H1 (cell line): Measurements from ENCODE around the gene ITPRIPL2. TPM values are rescaled to one million over a fixed set of nuclear protein-coding genes. Genes with fewer than 3 reads are reported as not detected.

Source experiments
- CTCF ChIA-PET: fragments of 300-600 bp; sonication (Branson Sonifier 250); formaldehyde crosslinking; loops from one replicate; lab custom pipeline; 2021; ENCODE audit not compliant: partially characterized antibody; lab: Charles Lee
- POLR2A ChIA-PET: fragments of 300-600 bp; sonication (Branson Sonifier 250); formaldehyde crosslinking; loops from one replicate; lab custom pipeline; 2021; ENCODE audit warnings: inconsistent platforms; ENCODE audit not compliant: partially characterized antibody; lab: Charles Lee
- DNase-seq, 2 experiments: peaks; one replicate each; pipeline versions ENCODE4 v3.0.0 to v3.0.0-alpha.2; 2010 to 2022; ENCODE audit warnings: low spot score in 2 of 2, low read depth in 1 of 2, mixed read lengths in 1 of 2
- FAIRE-seq: peaks from 2 replicates; lab custom pipeline; 2011; peaks lifted over from hg19 to GRCh38; lab: Jason Lieb, UNC
- H2AFZ ChIP-seq: 2 replicates; pipeline ENCODE4 v1.8.1; 2012; ENCODE audit warnings: low read length, inconsistent platforms
- H2AK5ac ChIP-seq: 2 replicates; pipeline ENCODE4 v1.6.1; 2013; ENCODE audit warnings: low read depth, low read length
- H2BK120ac ChIP-seq: replicated peaks from 2 replicates; pipeline ENCODE3; 2013; ENCODE audit warnings: low read depth, low read length, inconsistent platforms
- H2BK12ac ChIP-seq: 2 replicates; pipeline ENCODE4 v1.6.1; 2013; ENCODE audit warnings: low read depth, low read length
- H2BK15ac ChIP-seq: 2 replicates; pipeline ENCODE4 v1.6.1; 2013; ENCODE audit warnings: low read length
- H2BK20ac ChIP-seq: 2 replicates; pipeline ENCODE4 v1.6.1; 2013; ENCODE audit warnings: low read length
- H2BK5ac ChIP-seq: 2 replicates; pipeline ENCODE4 v1.6.1; 2013; ENCODE audit warnings: low read depth, low read length
- H3K14ac ChIP-seq: 2 replicates; pipeline ENCODE4 v1.6.1; 2013; ENCODE audit warnings: inconsistent platforms; ENCODE audit not compliant: insufficient read length
- H3K18ac ChIP-seq: 2 replicates; pipeline ENCODE4 v1.6.1; 2013; ENCODE audit warnings: low read length; ENCODE audit errors: extremely low read depth
- H3K23ac ChIP-seq: 2 replicates; pipeline ENCODE4 v1.6.1; 2013; ENCODE audit warnings: inconsistent platforms; ENCODE audit not compliant: insufficient read length
- H3K23me2 ChIP-seq: 2 replicates; pipeline ENCODE4 v1.6.1; 2013; ENCODE audit warnings: low read depth, low read length
- H3K27ac ChIP-seq: 2 replicates; pipeline ENCODE4 v1.6.1; 2011; ENCODE audit warnings: low read depth, low read length, inconsistent platforms
- H3K27me3 ChIP-seq, 4 experiments: replicated peaks in 1 of 4; 1 replicate in 1 of 4; 2 replicates in 3 of 4; pipeline versions ENCODE4 v1.6.1 to v1.8.1; 2011 to 2013; ENCODE audit warnings: low read length in 3 of 4, mild to moderate bottlenecking in 3 of 4, inconsistent platforms in 2 of 4, mixed read lengths in 2 of 4, moderate library complexity in 1 of 4; ENCODE audit not compliant: control insufficient read depth in 3 of 4, insufficient read depth in 3 of 4; ENCODE audit errors: extremely low read depth in 1 of 4
- H3K36me3 ChIP-seq, 4 experiments: 2 replicates each; pipeline versions ENCODE4 v1.6.1 to v1.8.1; 2011 to 2013; ENCODE audit warnings: mild to moderate bottlenecking in 4 of 4, low read length in 3 of 4, moderate library complexity in 2 of 4, control low read depth in 1 of 4, inconsistent platforms in 1 of 4; ENCODE audit not compliant: insufficient read depth in 4 of 4, control insufficient read depth in 2 of 4
- H3K4ac ChIP-seq: replicated peaks from 2 replicates; pipeline ENCODE3; 2013; ENCODE audit warnings: low read length, low read depth, mixed read lengths, inconsistent platforms; ENCODE audit not compliant: insufficient read length
- H3K4me1 ChIP-seq, 4 experiments: replicated peaks in 1 of 4; 1 replicate in 1 of 4; 2 replicates in 3 of 4; pipeline versions ENCODE4 v1.6.1 to v1.8.1; 2011 to 2013; ENCODE audit warnings: low read length in 3 of 4, inconsistent platforms in 2 of 4, mixed read lengths in 1 of 4; ENCODE audit not compliant: insufficient read depth in 4 of 4, control insufficient read depth in 3 of 4
- H3K4me2 ChIP-seq, 2 experiments: 2 replicates each; pipeline versions ENCODE4 v1.6.1 to v1.8.1; 2011 to 2013; ENCODE audit warnings: low read depth in 2 of 2, low read length in 2 of 2, control low read depth in 1 of 2, inconsistent platforms in 1 of 2, mild to moderate bottlenecking in 1 of 2; ENCODE audit not compliant: insufficient read depth in 1 of 2
- H3K4me3 ChIP-seq, 4 experiments: fragments of 200-600, 300-600 bp in 1 of 4; sonication (generic), shearing (Covaris generic), sonication (Bioruptor Twin) in 1 of 4; 2 replicates each; pipeline versions ENCODE4 v1.5.1 to v1.8.1; 2011 to 2016; ENCODE audit warnings: low read length in 4 of 4, low read depth in 3 of 4, control low read depth in 2 of 4, inconsistent platforms in 2 of 4, mild to moderate bottlenecking in 2 of 4, mixed read lengths in 1 of 4, moderate library complexity in 1 of 4; ENCODE audit not compliant: insufficient read depth in 2 of 4; ENCODE audit errors: extremely low read depth in 1 of 4
- H3K56ac ChIP-seq: replicated peaks from 2 replicates; pipeline ENCODE3; 2013; ENCODE audit warnings: low read depth, mild to moderate bottlenecking, mixed read lengths, low read length, inconsistent platforms; ENCODE audit not compliant: insufficient read length
- H3K79me1 ChIP-seq: 2 replicates; pipeline ENCODE4 v1.6.1; 2013; ENCODE audit warnings: low read depth, low read length, control low read depth
- H3K79me2 ChIP-seq, 2 experiments: 2 replicates each; pipeline versions ENCODE4 v1.6.1 to v1.8.1; 2012 to 2013; ENCODE audit warnings: low read length in 2 of 2, mild to moderate bottlenecking in 2 of 2, inconsistent platforms in 1 of 2; ENCODE audit not compliant: insufficient read depth in 2 of 2, control insufficient read depth in 1 of 2
- H3K9ac ChIP-seq, 4 experiments: replicated peaks in 1 of 4; 1 replicate in 1 of 4; 2 replicates in 3 of 4; pipeline versions ENCODE4 v1.6.1 to v1.8.1; 2011 to 2013; ENCODE audit warnings: low read depth in 3 of 4, low read length in 3 of 4, control low read depth in 2 of 4, mild to moderate bottlenecking in 2 of 4, moderate library complexity in 2 of 4, inconsistent platforms in 1 of 4; ENCODE audit errors: extremely low read depth in 1 of 4
- H3K9me3 ChIP-seq, 2 experiments: 2 replicates each; pipeline versions ENCODE4 v1.6.1 to v1.8.1; 2012 to 2013; ENCODE audit warnings: mild to moderate bottlenecking in 2 of 2, moderate library complexity in 2 of 2, control low read depth in 1 of 2, inconsistent platforms in 1 of 2, low read depth in 1 of 2, low read length in 1 of 2, mixed read lengths in 1 of 2; ENCODE audit not compliant: insufficient read depth in 2 of 2
- H4K20me1 ChIP-seq, 2 experiments: replicated peaks in 1 of 2; 2 replicates each; pipeline versions ENCODE3 to v1.8.1; 2011 to 2013; ENCODE audit warnings: inconsistent platforms in 2 of 2, low read length in 2 of 2, mild to moderate bottlenecking in 1 of 2; ENCODE audit not compliant: insufficient read depth in 2 of 2, control insufficient read depth in 1 of 2
- H4K5ac ChIP-seq: 2 replicates; pipeline ENCODE4 v1.6.1; 2013; ENCODE audit warnings: low read length, low read depth, mixed read lengths, inconsistent platforms; ENCODE audit not compliant: insufficient read length
- H4K8ac ChIP-seq: 2 replicates; pipeline ENCODE4 v1.8.0; 2013; ENCODE audit warnings: mild to moderate bottlenecking, moderate library complexity, low read length, inconsistent platforms; ENCODE audit not compliant: insufficient read depth; ENCODE audit errors: extremely low read depth
- H4K91ac ChIP-seq: replicated peaks from 2 replicates; pipeline ENCODE3; 2013; ENCODE audit warnings: low read length, mixed read lengths, inconsistent platforms; ENCODE audit not compliant: insufficient read length
- JUN ChIP-seq: IDR thresholded peaks from 2 replicates; pipeline ENCODE4 v1.6.1; 2011; ENCODE audit warnings: low read depth, mild to moderate bottlenecking, improper control_type of control experiment, low read length
- POLR2A ChIP-seq, 2 experiments: IDR thresholded peaks; 1 replicate in 1 of 2; 2 replicates in 1 of 2; pipeline ENCODE4 v1.6.1; 2011; ENCODE audit warnings: low read depth in 2 of 2, low read length in 2 of 2, mild to moderate bottlenecking in 2 of 2; ENCODE audit errors: control extremely low read depth in 1 of 2
- RBBP5 ChIP-seq: IDR thresholded peaks from 2 replicates; pipeline ENCODE4 v1.7.1; 2012; ENCODE audit warnings: low read depth, mild to moderate bottlenecking, inconsistent platforms, low read length, moderate library complexity, borderline replicate concordance
- RNF2 ChIP-seq: fragments of 200-900, 300-1000 bp; sonication (generic); IDR thresholded peaks from 2 replicates; pipeline ENCODE4 v1.7.1; 2016; ENCODE audit warnings: borderline replicate concordance, low read depth, mild to moderate bottlenecking, antibody characterized with exemption, low read length; ENCODE audit not compliant: poor library complexity, severe bottlenecking; ENCODE audit errors: missing control alignments
- TAF1 ChIP-seq: IDR thresholded peaks from 2 replicates; pipeline ENCODE4 v1.6.1; 2011; ENCODE audit warnings: mild to moderate bottlenecking, low read depth, low read length
- TEAD4 ChIP-seq: IDR thresholded peaks from 2 replicates; pipeline ENCODE4 v1.6.1; 2012; ENCODE audit warnings: low read depth, low read length, inconsistent platforms, mixed read lengths
- WGBS, 2 experiments: shearing (Covaris generic) in 1 of 2; methylation state at CpG; one replicate each; pipeline versions ENCODE4 v1.1.6 to v1.1.7; 2013 to 2015; ENCODE audit warnings: low lambda C conversion rate in 2 of 2, mixed read lengths in 2 of 2, inconsistent platforms in 1 of 2, low coverage in 1 of 2, missing lambda C conversion rate in 1 of 2; ENCODE audit not compliant: insufficient replicate concordance in 2 of 2, insufficient coverage in 1 of 2, insufficient read length in 1 of 2; ENCODE audit errors: extremely low coverage in 1 of 2, missing lambda C conversion rate in 1 of 2; 5-methylcytosine and 5-hydroxymethylcytosine counted together
- polyA plus RNA-seq, 7 experiments: library from polyadenylated mRNA; depleted of rRNA in 3 of 7; stranded (reverse) in 5 of 7; unstranded in 2 of 7; fragments of >200 nt in 5 of 7; fragments of 200-250 nt in 2 of 7; gene quantifications; 1 replicate in 5 of 7; 2 replicates in 1 of 7; 4 replicates in 1 of 7; pipeline versions ENCODE4 v1.2.1 to v1.2.3, GENCODE V29; 2011 to 2013; ENCODE audit warnings: missing spikeins in 2 of 7, mixed read lengths in 2 of 7
- total RNA-seq: library from RNA; stranded (reverse); fragmentation: NEBNext Ultra II Directional; extraction: Animal tissue kit (Norgen Biotek cat#: 25700); gene quantifications from 2 replicates; pipeline ENCODE4 v1.2.1, GENCODE V29; 2021

ITPRIPL2 gene
- total and polyA plus RNA-seq, 2 of the 8 experiments (the other 6 are each of a cell fraction or from before 2014, with no cell fraction given): 1.1 to 3.4 TPM

GRCh38 chr16:19104607-19105006 is 9.2 kb upstream of the ITPRIPL2 start:
- H2BK12ac ChIP-seq: no peak overlapping the region
- DNase-seq: no peak
- no peak overlapping the region for H4K5ac ChIP-seq
- H2BK15ac ChIP-seq: no peak overlapping the region
- H3K27me3 ChIP-seq: no peaks in the 10 kb centered on the region
- H3K27ac ChIP-seq: no peak overlapping the region
- no peak overlapping the region for H4K91ac ChIP-seq
- no peak overlapping the region for H3K14ac ChIP-seq
- H3K36me3 ChIP-seq: no peaks in the 10 kb centered on the region
- H2AFZ ChIP-seq: no peak overlapping the region
- 90% methylated on average over 5 of the region's 5 CpGs; no CpG with 5 or more reads in 1 of the 2 experiments for WGBS, 2 experiments
- no peak overlapping the region for H3K18ac ChIP-seq
- H4K8ac ChIP-seq: no peak overlapping the region
- H3K4me2 ChIP-seq: no peak overlapping the region
- no peak overlapping the region for H3K4me3 ChIP-seq
- no peak overlapping the region for H2AK5ac ChIP-seq
- H3K9ac ChIP-seq: no peak overlapping the region
- H3K4me1 ChIP-seq: peaks cover 0 to 3% (median 0%) of the 10 kb centered on the region in 4 experiments; a peak in 1 of 7 replicates
- H3K79me2 ChIP-seq: no peaks in the 10 kb centered on the region
- no peak overlapping the region for H2BK5ac ChIP-seq
- H2BK120ac ChIP-seq: no peak overlapping the region
- ChIA-PET CTCF (interaction anchor here (0.7 to 5.2 kb wide), 9 partner anchors 10 to 119 kb away, joined by 3 to 27 read pairs (median 3); partner anchors contain the start of gene ITPRIPL2), POLR2A (interaction anchor here (1.5 kb wide), 1 partner anchor 37 kb away, joined by 3 read pairs; the partner anchor contains the start of gene COQ7)
- no peak for FAIRE-seq
- no peaks in the 10 kb centered on the region for H3K9me3 ChIP-seq
- no peak overlapping the region for H3K4ac ChIP-seq
- H3K79me1 ChIP-seq: no peaks in the 10 kb centered on the region
- H4K20me1 ChIP-seq: no peaks in the 10 kb centered on the region
- H3K56ac ChIP-seq: no peak overlapping the region
- no peaks in the 10 kb centered on the region for H3K23me2 ChIP-seq
- no peak overlapping the region for H3K23ac ChIP-seq
- H2BK20ac ChIP-seq: no peak overlapping the region
- TF ChIP-seq RBBP5 (no peak), TEAD4 (no peak), RNF2 (no peak), POLR2A (IDR thresholded peaks at IDR 0.05; ENCODE audit: control extremely low read depth in 1 of 2, low read depth in 2 of 2, low read length in 2 of 2) (no peak), TAF1 (no peak), JUN (no peak)
